HEK293T (cell line): Measurements from ENCODE around the gene ANHX.

ENCODE experiments used
- CTCF ChIA-PET: fragments of 350-600 bp; formaldehyde crosslinking; extraction: SDS; loops from one replicate; lab custom pipeline; 2021; ENCODE audit warnings: antibody characterized with exemption, inconsistent platforms; lab: Yijun Ruan, JAX
- POLR2A ChIA-PET: fragments of 350-600 bp; formaldehyde crosslinking; extraction: SDS; loops from one replicate; lab custom pipeline; 2020; ENCODE audit warnings: antibody characterized with exemption, inconsistent platforms; lab: Yijun Ruan, JAX
- DNase-seq: peaks from one replicate; pipeline ENCODE4 v3.0.0; 2012; ENCODE audit warnings: mixed read lengths; ENCODE audit errors: extremely low spot score
- ARNT ChIP-seq: fragments of 450-650 bp; IDR thresholded peaks from 2 replicates; pipeline ENCODE4 v1.6.1; 2017; ENCODE audit warnings: mild to moderate bottlenecking
- BHLHE40 ChIP-seq: fragments of 450-650 bp; IDR thresholded peaks from 2 replicates; pipeline ENCODE4 v1.6.1; 2016; ENCODE audit warnings: mild to moderate bottlenecking, moderate library complexity, borderline replicate concordance
- CTBP1 ChIP-seq: fragments of 450-650 bp; IDR thresholded peaks from 2 replicates; pipeline ENCODE4 v1.6.1; 2016; ENCODE audit warnings: borderline replicate concordance
- ELF4 ChIP-seq: fragments of 450-650 bp; IDR thresholded peaks from 2 replicates; pipeline ENCODE4 v1.6.1; 2017; ENCODE audit warnings: antibody characterized with exemption
- FOXA1 ChIP-seq: fragments of 450-650 bp; IDR thresholded peaks from 2 replicates; pipeline ENCODE4 v1.6.1; 2016; ENCODE audit warnings: mild to moderate bottlenecking
- FOXK2 ChIP-seq: fragments of 450-650 bp; IDR thresholded peaks from 2 replicates; pipeline ENCODE4 v1.6.1; 2016; ENCODE audit warnings: mild to moderate bottlenecking
- FOXM1 ChIP-seq: fragments of 450-650 bp; IDR thresholded peaks from 2 replicates; pipeline ENCODE4 v1.6.1; 2017; ENCODE audit warnings: mild to moderate bottlenecking, borderline replicate concordance
- HDGF ChIP-seq: fragments of 450-650 bp; IDR thresholded peaks from 2 replicates; pipeline ENCODE4 v1.6.1; 2017; ENCODE audit warnings: antibody characterized with exemption, borderline replicate concordance
- L3MBTL2 ChIP-seq: fragments of 450-650 bp; conservative IDR thresholded peaks from 2 replicates; pipeline ENCODE4 v1.6.1; 2016; ENCODE audit warnings: mild to moderate bottlenecking
- LEF1 ChIP-seq: fragments of 450-650 bp; IDR thresholded peaks from 2 replicates; pipeline ENCODE4 v1.6.1; 2017; ENCODE audit warnings: mild to moderate bottlenecking, borderline replicate concordance
- NFRKB ChIP-seq: fragments of 450-650 bp; IDR thresholded peaks from 2 replicates; pipeline ENCODE4 v1.6.1; 2016; ENCODE audit warnings: mild to moderate bottlenecking, moderate library complexity
- SP1 ChIP-seq: fragments of 450-650 bp; IDR thresholded peaks from 2 replicates; pipeline ENCODE4 v1.6.1; 2017
- SUZ12 ChIP-seq: fragments of 450-650 bp; IDR thresholded peaks from 2 replicates; pipeline ENCODE4 v1.6.1; 2016; ENCODE audit warnings: mild to moderate bottlenecking
- TARDBP ChIP-seq: fragments of 450-650 bp; IDR thresholded peaks from 2 replicates; pipeline ENCODE4 v1.6.1; 2016
- ZNF384 ChIP-seq: fragments of 450-650 bp; IDR thresholded peaks from 2 replicates; pipeline ENCODE4 v1.6.1; 2016
- TF ChIP-seq, protein P1 (sequence below): fragments of 450-650 bp; IDR thresholded peaks from 2 replicates; pipeline ENCODE4 v1.6.1; 2016

Gene ANHX

DNA sequence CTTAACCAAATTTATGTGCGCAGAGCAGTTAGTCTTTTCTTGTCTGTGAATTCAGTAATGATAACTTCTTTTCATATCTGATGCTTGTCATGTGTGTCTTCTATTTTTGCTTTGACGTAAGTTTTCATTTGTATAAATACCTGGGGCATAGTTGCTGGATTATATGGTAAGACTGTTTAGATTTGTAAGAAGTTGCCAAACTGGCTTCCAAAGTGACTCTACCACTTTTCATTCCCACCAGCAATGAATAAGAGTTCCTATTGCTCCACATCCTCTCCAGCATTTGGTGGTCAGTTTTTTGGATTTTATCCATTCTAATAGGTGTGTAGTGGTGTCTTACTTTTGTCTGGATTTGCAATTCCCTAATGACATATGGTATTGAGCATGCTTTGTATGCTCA is 45.5 kb downstream of the ANHX start:
- TF ChIP-seq ARNT = no peak
- TF ChIP-seq, protein P1, sequence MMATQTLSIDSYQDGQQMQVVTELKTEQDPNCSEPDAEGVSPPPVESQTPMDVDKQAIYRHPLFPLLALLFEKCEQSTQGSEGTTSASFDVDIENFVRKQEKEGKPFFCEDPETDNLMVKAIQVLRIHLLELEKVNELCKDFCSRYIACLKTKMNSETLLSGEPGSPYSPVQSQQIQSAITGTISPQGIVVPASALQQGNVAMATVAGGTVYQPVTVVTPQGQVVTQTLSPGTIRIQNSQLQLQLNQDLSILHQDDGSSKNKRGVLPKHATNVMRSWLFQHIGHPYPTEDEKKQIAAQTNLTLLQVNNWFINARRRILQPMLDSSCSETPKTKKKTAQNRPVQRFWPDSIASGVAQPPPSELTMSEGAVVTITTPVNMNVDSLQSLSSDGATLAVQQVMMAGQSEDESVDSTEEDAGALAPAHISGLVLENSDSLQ = no peak
- no peak for TF ChIP-seq SUZ12
- TF ChIP-seq ZNF384 = no peak
- no peak for TF ChIP-seq NFRKB
- no peak for TF ChIP-seq TARDBP
- no peak for TF ChIP-seq LEF1
- no peak for TF ChIP-seq CTBP1
- no peak for TF ChIP-seq SP1
- no peak for TF ChIP-seq L3MBTL2
- TF ChIP-seq BHLHE40 = no peak
- TF ChIP-seq HDGF = no peak
- no peak for TF ChIP-seq FOXA1
- no peak for TF ChIP-seq FOXK2
- TF ChIP-seq ELF4 = no peak
- TF ChIP-seq FOXM1 = no peak
- POLR2A ChIA-PET = no interaction called here
- CTCF ChIA-PET = no interaction called here
- no peak for DNase-seq

DNA sequence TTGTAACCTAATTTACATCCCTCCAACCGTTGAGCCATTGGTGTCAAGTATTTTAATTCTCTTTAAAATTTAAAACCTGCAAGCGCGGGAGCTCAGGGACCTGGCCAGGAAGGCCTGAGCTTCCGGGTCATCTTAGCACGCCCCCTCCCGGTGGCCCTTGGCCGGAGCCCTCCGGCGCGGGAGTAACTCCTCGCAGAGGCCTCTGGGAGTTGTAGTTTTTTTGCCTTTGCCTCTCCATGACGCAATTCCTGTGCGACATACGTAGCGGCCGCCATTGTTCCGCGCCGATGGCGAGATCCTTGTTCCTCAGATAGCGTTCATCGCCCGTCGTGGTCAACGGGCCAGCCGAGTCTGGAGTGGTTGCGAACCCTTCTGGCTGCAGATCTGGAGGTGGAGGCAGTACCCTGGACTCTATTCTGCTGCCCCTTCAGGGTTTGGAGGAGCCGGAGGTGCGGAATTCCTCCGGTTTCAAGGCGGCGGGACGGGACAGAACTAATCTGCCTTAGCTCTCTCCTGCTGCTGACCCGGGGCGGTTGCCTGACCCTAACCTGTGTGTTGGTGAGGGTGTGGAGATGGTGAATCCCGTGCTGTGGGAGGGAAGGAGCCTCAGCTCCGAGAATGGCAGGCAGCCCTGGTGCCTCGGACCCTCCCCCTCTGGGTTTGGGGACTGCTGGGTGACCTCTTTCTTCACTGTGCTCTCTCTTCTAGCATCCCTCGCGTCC is 54.3 kb downstream of the ANHX start, which contains the start of gene ZNF268:
ZNF268 (plus strand) TSS at position 258 of the 722 bp plus-strand sequence. CDS start 503 bp downstream, outside the sequence.
- POLR2A ChIA-PET = interaction anchor here (1.0 to 1.8 kb wide), 4 partner anchors 12 to 196 kb away, joined by 3 to 9 read pairs (median 4); partner anchors contain the start of genes ZNF10, ZNF26 and ZNF891
- peak; percentile 96 for DNase-seq
- TF ChIP-seq SUZ12 = no peak
- peak; percentile 84 for TF ChIP-seq L3MBTL2
- TF ChIP-seq LEF1 = no peak
- no peak for TF ChIP-seq ZNF384
- TF ChIP-seq FOXM1 = peak; percentile 18; the same call in 1 of the 2 replicates
- TF ChIP-seq FOXK2 = no peak
- no peak for TF ChIP-seq NFRKB
- TF ChIP-seq TARDBP = no peak
- TF ChIP-seq SP1 = no peak
- peak; percentile 78 for TF ChIP-seq ELF4
- TF ChIP-seq, protein P1 = no peak
- no peak for TF ChIP-seq FOXA1
- CTCF ChIA-PET = no interaction called here

DNA sequence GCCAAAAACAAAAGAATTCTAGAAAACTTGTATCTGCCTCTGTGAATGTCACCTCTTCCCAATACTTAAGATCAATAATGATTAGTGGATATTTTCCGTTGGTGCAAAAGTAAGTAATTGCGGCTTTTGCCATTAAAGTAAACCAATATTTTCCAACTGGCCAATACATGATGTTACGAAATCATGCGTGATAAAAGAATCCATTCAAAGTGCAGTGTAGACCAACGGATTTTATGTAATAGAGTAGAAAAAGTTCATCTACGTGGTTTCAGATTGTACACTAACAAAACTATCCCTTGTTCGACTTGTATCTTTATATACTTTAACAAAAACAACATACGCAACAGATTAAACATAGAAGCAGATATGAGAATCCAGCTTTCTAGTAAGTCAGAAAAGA is 55.0 kb downstream of the ANHX start:
- ChIA-PET POLR2A (interaction anchor here (1.0 to 1.8 kb wide), 4 partner anchors 11 to 195 kb away, joined by 3 to 9 read pairs (median 4); partner anchors contain the start of genes ZNF10, ZNF26 and ZNF891), CTCF (no interaction called here)
- DNase-seq = no peak
- TF ChIP-seq HDGF (no peak), SP1 (no peak), BHLHE40 (no peak), LEF1 (no peak), ARNT (no peak)

DNA sequence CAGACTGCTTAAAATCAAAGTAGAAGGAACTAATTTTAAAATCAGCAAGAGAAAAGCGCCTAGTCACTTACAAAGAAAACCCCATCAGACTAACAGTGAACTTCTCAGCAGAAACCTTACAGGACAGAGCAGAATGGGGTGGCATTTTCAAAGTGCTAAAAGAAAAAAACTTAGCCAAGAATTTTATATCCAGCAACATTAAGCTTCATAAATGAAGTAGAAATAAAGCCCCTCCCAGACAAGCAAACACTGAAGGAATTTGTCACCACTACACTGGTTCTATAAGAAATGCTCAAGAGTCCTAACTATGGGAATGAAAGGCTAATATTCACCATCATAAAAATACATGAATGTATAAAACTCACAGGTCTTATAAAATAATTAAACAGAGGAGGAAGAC is 60.8 kb downstream of the ANHX start:
- ChIA-PET CTCF (no interaction called here), POLR2A (no interaction called here)
- no peak for TF ChIP-seq SP1
- DNase-seq = no peak

DNA sequence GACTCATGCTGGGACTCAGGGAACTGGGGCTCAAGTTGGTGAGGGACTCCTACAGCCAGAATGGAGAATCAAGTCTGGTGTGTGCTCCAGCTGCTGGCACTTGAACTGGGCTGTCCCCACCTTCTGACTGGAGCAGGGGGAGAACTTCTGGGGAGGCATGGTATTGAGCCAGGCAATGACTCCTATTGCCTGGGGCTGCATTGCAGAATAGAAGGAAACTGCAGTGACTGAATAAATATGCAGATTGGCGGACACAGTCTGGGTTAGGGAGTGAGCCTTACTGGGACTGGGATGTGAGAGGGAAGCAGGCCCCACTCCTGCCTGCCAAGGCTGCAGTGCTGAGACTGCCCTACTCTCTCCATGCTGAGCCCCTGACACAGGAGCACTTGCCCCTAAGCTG is 63.2 kb downstream of the ANHX start:
- POLR2A ChIA-PET = no interaction called here
- CTCF ChIA-PET = no interaction called here
- TF ChIP-seq NFRKB (no peak), FOXA1 (no peak), CTBP1 (no peak), SP1 (no peak), TARDBP (no peak), BHLHE40 (no peak), ELF4 (no peak), L3MBTL2 (no peak), HDGF (no peak), FOXM1 (no peak), ZNF384 (no peak), FOXK2 (no peak)
- TF ChIP-seq, protein P1 = no peak
- no peak for DNase-seq
